22Rv1 (cell line): ENCODE data around the gene RNF166.

ENCODE experiments used
- H3K27ac ChIP-seq: fragments of 450-650 bp; 2 replicates; pipeline ENCODE4 v1.5.1; 2017
- ZFX ChIP-seq: fragments of 450-650 bp; IDR thresholded peaks from 2 replicates; pipeline ENCODE4 v1.6.1; 2017; ENCODE audit warnings: antibody characterized with exemption, borderline replicate concordance
- TF ChIP-seq, protein P1 (sequence below): fragments of 450-650 bp; IDR thresholded peaks from 2 replicates; pipeline ENCODE4 v1.5.1; 2017; ENCODE audit warnings: mild to moderate bottlenecking

RNF166 gene

DNA sequence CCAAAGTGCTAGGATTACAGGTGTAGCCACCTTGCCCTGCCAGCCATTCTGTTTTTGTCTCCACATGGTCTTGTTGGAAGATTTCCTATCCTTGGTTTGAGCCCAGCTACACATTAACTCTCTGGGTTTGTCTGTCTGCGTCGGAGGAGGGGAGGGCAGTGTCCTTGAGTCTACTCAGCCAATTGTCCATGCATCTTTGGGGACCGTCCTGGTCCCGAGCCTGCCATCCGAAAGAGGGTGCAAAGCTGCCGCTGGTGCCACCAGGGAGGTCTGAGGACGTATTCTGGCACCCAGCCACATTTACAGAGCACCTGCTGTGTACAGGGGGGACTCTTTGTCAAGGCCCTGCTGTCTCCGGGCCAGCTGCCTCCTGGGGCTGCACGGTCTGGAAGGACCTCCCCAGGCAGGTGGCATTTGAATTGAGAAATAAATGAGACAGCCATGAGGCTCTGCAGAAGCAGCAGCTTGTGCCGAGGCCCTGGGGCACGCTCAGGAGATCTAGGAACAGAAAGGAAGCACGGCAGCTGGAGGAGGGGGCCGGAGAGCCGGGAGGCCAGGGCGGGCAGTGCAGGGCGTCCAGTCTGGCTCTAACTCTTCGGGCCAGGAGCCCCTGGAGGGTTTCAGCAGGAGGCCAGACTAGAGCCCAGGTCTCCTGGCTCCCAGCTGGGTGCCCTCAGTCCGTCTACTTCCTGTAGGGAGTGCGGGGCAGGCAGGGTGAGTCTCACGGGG lies 56.8 kb downstream of the RNF166 start:
- H3K27ac ChIP-seq: peak overlapping the region; percentile 26
- TF ChIP-seq, protein P1, sequence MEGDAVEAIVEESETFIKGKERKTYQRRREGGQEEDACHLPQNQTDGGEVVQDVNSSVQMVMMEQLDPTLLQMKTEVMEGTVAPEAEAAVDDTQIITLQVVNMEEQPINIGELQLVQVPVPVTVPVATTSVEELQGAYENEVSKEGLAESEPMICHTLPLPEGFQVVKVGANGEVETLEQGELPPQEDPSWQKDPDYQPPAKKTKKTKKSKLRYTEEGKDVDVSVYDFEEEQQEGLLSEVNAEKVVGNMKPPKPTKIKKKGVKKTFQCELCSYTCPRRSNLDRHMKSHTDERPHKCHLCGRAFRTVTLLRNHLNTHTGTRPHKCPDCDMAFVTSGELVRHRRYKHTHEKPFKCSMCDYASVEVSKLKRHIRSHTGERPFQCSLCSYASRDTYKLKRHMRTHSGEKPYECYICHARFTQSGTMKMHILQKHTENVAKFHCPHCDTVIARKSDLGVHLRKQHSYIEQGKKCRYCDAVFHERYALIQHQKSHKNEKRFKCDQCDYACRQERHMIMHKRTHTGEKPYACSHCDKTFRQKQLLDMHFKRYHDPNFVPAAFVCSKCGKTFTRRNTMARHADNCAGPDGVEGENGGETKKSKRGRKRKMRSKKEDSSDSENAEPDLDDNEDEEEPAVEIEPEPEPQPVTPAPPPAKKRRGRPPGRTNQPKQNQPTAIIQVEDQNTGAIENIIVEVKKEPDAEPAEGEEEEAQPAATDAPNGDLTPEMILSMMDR: no peak
- TF ChIP-seq ZFX: no peak

DNA sequence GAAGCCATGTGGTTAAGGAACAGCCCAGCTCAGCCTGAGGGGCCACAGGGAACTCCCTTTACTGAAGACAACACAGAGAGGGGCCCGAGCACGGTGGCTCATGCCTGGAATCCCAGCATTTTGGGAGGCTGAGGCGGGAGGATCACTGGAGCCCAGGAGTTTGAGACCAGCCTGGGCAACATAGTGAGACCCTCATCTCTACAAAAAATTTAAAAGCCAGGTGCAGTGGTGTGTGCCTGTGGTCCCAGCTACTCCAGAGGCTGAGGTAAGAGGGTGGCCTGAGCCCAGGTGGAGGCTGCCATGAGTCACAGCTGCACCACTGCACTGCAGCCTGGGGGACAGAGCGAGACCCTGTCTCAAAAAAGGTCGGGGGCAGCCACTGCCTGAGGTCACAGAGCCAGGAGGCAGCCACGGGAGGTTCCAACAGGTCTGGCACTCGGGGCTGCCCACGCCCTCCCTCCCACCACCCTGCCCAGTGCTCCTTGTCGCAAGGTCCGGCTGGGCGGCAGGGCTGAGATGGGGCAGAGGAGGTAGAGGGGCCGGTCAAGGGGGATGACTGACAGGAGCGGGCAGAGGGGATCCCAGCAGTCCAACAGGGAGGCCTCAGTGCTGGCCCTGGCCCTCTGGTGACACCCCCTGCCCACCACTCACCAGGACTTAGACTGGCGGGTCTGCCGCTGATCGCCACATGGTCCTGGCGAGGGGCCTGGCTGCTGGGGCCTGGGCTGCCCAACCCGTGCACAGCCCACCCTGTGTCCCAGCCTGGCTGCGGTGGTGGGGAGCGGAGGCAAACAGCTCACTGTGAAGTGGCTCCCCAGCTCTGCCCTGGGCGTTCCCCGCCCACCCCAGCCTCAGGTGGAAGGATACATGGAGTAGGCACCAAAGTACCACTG lies 58.8 kb downstream of the RNF166 start:
- H3K27ac ChIP-seq: no peak overlapping the region
- TF ChIP-seq, protein P1: no peak
- TF ChIP-seq ZFX: no peak
